NCI-H345 treated with DMSO at 0.1 percent for 48 hours (cell line): ENCODE measurements around the gene PRKCB.

ENCODE experiments used
- DNase-seq: peaks from one replicate; lab custom pipeline; 2025; ENCODE audit not compliant: unreplicated experiment; lab: John Stamatoyannopoulos, UW

The PRKCB gene

DNA sequence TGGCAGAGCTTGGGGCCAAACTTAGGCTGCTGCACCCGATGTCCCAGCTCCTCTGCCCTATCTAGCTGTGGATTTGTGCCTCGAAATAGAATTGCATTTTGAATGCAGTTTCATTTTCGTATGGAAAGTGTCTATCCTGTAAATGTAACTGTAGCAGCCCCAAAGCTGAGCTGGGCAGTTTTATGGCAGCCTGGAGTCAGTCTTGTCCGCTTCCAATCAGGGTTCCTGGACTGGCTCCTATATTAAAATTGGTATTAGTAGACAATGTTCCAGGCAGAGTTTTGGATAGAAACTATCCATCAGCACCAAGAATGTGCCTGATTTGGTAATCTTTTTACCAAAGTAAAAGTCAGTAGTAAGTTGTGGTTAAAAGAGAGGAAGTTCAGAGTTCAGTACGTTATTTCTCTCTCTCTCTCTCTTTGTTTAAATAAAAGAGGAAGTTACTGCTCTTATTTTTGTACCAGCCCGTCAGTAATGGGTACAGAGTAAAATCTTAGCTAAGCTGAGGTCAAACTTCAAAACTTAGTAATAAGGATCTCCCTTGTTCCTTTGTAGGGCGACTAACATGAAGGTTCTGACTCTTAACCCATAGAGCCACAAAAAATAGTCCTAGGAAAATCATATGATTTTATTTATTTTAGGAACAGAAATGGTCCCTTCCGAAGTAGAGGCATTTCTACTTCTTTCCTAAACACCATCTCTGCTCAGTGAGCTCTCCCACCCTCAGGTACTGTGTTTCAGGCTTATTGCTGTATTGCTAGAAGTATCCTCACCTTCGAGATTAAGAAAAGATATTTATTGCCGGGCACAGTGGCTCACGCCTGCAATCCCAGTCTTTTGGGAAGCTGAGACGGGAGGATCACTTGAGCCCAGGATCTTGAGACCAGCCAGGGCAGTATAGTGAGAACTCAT is 28.0 kb downstream of the PRKCB start:
- no peak for DNase-seq

DNA sequence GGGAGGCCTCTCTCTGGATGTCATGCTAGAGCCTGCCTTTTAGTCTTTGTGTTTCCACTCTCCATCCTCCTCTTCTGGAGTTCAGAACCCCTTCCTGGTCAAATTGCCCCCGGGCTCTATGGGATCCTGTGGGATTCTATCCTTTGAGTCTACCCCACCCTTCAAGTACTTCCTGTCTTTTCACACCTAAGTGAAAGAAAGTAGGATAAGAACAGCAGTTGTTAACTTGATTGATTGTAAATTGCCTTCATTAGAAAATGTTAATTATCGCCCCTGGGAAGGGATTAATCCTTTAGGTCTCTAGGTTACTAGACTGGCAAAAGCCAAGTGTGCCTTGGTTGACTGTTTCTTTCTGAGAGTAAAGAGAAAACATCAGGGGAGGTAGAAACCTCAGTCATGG is 30.1 kb downstream of the PRKCB start:
- no peak for DNase-seq

DNA sequence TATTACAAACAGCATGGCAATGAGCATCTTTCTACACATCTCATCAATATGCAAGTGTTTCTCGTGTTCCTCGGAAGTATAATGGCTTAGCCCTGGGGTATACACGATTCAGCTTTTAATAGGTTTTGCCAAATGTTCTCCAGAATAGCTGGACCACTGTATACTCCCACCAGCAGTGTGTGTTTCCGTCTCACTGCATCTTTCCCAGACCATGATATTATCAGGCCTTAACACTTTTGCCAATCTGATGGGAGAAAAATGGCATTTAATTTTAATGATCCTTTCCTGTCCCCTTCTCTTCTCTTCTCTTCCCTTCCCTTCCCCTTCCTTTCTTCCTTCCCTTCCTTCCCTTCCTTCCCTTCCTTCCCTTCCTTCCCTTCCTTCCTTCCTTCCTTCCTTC is 30.8 kb downstream of the PRKCB start:
- DNase-seq, result no peak

DNA sequence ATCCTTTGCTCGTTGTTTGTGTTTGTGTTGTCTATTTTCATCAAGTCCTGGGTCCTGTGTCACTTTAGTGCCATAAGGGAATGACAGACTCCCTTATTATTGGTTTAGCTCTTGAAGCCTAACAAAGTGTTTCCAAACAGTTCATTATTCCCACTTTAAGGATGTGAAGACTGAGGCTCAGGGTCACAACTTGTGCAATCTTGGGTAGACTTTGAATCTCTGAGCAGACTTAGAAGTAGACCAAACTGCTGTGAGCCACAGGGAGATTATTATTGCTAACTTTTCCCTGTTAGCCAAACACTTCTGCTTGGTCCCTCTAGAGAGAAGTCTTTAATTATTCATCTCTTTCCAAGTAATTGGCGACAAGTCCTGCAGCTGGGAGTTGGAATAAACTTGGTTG is 31.8 kb downstream of the PRKCB start:
- DNase-seq, result no peak

DNA sequence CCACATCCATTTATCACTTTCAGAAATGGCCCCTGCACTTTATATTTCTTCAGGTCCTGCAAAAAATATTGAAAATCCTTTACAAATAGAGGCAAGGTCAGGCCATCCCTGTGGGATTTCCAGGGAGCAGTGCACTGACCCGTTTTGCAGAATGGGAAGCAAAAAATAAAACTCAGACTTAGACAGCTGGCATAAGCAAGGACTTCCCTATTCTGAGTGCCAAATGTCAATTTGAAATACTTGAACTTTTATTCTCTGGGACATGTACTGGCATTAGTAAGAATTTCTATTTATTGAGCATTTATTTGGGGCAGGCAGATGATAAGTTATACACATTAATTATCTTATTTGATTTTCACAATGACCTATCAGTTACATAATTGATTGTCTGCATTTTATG is 32.4 kb downstream of the PRKCB start:
- DNase-seq, result no peak

DNA sequence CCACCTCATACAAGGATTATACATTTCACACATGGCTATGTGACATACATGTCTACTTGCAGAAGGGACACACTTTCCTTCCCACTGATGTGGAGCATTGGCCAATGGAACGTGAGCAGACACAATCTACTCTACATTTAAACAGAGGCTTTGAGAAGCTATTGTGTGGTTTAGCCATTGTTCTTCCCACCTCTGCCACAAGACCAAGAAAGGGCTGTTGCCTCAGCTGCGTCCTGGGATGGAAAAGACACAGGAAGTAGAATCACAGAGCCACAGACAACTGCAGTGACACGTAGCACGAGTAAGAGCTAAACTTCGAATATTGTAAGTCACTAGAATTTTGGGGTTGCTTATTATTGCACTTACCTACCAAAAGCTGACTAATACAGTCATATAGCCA is 33.3 kb downstream of the PRKCB start:
- DNase-seq, result no peak

DNA sequence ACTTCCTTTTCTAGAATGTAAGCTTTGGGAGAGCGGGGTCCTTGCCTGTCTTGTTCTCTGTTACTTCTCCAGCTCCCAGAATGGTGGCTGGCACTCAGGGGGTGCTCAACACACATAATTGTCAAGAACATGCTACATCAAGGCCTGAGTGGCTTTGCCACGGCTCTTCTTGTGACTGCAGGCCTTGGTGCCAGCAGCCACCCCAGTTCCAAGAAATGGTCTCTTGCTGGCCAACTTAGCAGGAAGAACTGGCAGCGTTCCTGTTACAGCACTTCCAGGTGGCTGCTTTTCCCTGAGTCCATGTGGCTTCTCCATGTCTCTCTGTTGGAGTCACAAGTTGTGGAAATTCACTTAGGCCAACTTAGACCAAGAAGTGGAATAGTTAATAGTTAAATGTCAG is 36.1 kb downstream of the PRKCB start:
- DNase-seq, result no peak

DNA sequence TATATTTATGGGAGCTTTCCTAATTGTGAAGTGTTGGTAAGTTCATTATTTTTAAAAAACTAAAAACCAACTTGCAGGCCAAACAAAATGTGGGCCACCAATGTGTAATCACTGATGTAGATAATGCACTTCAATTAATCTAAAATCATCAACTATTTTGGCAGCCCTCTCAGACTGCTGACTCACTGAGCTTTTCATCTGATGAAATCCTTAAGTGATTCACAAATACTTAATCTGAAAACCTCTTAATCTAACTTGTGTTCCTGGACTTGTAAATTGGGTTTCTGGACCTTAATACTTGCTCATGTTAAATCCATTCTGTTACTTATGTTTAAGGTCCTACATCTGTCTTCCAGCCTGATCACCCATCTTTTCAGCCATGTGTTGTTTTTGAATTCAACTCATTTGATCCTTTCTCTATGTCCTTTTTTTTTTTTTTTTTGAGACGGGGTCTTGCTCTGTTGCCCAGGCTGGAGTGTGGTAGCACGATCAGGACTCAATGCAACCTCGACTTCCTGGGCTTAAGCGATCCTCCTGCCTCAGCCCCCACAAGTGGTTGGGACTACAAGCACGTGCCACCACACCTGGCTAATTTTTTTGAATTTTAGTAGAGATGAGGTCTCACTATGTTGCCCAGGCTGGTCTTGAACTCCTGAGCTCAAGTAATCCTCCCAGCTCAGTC is 39.0 kb downstream of the PRKCB start:
- no peak for DNase-seq

DNA sequence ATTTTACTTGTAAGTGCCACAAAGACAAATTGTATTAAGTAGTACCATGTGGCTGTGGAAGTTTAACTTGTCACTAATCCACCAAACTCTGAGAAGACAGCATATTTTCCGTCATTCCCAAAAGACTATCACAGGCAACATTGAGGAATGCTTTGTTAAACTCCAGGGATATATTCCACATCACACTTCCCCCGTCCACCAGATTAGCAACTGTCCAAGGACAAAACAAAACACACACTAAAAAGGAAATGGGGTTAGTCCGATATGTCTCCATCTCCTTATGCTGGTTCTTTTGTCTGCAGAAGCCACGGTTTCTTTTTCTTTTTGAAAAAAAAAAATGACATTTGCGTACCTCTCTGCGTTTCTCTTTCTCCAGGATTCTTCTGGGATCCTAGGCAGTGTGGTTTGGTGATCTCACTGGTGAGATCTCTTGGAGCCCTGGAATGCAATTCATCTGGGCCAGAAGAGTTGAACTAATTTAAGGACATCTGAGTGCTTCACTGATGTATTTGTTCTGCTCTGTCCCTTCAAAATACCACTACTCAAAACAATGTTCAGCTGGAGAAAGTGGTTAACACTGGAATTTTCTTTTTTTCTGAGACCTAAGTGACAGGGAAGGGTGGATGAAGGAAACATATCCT is 40.6 kb downstream of the PRKCB start:
- DNase-seq, result no peak

DNA sequence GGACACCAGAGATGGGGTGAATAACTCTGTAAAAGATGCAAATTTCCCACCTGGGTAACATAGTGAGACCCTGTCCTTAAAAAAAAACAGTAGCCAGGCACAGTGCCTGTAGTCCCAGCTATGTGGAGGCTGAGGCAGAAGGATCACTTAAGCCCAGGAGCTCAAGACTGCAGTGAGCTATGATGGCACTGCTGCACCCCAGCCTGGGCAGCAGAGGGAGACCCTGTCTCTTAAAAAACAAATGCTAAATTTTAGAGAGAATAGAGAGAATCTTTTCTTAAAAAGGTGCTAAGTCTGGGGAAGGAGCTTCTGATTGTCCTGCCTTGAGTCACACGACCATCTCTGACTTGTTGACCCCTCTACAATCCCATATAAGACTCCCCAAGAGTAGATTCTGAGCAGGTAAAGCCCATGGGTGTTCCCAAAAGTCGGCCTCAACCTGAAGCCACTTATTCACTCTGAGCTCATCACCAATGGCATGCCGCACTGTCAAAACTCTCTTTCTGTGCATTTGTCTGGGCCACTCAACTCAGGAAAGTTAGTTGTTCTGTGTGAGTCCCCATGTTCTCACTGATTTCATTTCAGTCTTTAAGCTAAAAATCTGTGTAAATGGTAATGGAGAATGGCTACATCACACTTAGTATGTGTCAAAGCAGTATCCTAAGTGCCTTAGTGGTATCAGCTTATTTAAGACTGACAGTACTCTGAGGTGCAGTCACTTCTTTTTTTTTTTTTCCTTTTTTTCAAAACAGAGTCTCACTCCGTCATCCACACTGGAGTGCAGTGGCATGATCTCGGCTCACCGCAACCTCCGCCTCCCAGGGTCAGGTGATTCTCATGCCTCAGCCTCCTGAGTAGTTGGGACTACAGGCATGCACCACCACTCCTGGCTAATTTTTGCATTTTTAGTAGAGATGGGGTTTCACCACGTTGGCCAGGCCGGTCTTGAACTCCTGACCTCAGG is 41.6 kb downstream of the PRKCB start:
- no peak for DNase-seq

DNA sequence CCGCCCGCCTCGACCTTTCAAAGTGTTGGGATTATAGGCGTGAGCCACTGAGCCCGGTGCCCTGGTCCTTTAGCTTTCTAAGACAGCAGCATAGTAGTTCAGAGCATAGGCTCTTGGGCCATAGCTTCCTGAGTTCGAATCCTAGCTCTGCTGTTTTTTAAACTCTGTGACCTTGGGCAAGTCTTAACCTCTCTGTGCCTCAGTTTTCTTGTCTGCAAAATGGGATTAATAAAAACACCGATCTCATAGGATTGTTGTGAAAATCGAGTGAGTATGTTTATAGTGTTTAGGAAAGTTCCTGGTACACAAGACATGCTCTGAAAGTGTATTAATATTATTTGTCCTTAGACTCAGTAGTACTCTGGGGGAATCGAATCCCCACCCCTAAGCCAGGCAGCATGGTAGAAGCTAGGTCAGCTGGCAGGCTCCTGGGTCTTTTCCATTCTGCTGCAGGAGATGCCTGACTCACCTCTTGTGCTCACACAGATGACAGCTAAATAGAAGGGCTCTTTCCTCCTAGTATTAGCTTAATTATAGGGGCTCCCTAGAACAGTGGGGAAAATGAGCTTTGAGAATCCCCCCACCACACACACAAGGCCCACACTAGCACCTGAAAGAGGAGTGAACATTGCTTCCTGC is 44.1 kb downstream of the PRKCB start:
- no peak for DNase-seq

DNA sequence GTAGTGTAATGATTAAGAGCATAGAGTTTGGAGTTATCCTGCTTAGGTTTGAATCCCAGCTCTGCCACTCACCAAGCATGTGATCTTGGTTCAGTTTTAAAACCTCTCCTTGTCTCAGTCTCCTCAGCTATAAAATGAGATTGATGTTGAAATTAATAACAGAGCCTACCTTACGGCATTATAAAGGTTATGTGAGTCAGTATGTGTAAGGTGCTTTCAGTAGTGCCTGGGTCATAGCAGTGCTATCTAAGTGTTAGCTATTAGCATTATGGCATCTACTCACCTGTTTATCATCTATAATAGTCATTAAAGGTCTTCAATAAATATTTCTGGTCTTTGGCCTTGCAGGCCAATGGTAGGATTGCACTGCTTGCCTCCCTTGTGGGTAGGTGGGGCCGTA is 53.4 kb downstream of the PRKCB start:
- DNase-seq, result no peak

DNA sequence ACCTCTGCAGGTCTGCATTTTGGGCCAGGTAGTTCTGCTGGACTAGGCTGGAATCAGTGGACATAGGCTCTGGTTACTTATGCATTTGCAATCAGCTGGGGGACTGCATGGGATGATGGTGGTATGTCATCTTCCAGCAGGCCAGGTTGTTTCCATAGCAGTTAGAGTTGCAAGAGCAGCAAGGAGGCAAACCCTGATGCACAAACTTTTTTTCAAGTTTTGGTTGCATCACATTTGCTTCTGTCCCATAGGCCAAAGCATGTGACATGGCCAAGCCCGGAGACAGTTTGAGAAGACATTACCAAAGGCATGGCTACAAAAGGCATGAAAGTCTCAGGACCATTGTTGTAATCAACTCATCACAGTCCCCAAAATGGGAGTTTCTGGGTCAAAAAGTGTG is 58.2 kb downstream of the PRKCB start:
- DNase-seq, result no peak

DNA sequence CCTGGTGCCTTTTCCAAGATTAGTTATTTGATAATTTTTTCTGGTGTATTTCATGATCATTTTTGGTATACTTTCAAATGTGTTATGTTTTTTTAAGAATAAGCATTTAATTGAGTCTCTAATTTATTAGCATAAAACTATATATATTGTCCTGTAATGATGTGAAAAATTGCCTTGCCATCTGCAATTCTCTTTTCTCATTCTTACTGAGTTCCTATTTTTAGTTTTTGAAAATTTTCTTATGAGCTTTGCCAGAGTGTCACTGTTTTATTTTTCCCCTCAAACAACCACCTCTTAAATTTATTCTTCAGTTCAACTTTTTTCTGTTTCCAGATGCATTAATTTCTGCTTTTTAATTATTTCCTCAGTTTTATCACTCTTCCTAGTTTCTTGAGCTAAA is 59.3 kb downstream of the PRKCB start:
- no peak for DNase-seq

DNA sequence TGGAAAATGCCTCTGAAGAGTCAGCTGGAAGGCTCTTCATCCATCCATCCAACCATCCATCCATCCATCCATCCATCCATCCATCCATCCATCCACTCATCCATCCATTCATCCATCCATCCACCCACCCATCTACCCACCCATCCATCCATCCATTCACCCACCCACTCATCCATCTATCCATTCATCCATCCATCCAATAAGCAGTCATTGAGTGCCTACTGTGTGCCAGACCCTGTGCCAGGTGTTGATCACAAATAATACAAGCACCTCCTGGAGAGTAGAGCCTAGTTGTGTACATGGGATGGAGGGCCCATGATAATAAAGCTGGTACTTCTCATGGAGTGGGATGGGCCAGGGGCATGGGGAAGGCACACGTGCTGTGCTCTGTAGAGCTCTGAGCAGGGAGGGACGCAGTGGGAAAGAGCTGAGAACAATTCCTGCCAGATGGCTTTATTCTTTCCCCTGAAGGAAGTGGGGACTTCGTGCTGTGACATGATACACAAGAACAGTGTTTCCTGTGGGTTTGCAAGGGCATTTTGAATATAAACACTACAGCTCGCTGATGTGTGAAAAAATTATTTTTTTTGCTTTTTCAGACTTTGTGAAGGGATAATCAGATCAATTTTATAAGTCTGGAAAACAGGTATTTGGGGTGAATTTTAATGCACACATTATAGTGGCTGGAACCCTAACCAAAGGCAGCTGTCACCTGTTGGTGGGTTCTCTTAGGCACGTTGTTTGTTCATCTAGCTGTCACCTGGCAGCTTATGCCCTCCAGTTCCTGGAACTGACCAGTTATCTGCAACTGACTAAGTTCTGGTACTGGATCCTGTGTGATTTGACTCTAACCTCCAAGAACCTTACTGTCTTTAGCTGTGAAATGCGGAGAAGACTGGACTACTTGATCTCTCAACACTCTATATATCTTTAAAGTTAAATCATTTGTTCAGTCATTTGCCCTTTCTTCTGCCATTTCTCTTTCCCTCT is 61.3 kb downstream of the PRKCB start:
- DNase-seq, result peak; percentile 22

DNA sequence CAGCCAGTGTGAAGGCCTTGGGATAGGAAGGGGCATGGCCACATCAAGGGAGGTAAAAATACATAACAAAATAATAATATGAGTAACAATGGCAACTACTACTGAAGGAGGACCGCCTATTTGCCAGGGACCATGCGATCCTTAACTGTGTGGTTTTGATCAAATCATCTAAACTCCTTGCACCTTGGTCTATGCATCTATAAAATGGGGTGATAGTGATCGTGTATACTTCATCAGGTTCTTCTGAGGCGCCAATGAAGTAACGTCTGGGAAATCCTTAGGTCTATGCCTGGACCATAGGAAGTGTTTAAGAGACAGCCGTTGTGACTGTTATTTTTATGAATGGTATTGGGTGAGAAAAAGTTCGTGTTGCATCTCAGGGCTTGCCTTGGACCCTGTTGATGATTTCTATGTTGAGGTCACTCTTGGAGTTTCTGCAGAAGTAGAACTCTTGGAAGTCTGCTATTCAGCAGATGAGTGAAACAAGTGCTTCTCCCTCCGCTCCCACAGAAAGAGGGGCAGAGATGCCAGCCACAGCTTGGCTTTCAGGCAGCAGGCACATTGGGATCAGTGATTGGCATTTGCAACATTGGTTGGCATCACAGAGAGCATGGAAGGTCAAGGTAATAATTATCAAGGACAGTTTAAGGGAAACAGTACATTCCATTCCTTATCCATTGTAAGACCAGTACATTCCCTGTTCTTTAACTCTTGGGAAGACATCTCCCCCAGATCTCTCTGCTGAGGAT is 63.1 kb downstream of the PRKCB start:
- DNase-seq, result no peak

DNA sequence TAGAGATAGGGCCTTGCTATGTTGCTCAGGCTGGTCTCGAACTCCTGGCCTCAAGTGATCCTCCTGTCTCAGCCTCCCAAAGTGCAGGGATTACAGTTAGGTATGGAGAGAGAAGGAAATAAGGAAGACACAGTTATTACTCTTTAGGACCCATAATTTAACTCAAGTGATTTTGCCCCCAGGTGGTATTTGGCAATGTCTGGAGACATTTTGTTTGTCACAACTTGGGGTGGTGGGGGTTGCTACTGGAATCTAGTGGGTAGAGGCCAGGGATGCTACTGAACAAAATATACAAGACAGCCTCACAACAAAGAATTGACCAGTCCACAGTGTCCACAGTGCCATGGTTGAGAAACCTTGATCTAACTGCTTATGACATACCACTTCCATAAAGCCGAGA is 64.1 kb downstream of the PRKCB start:
- no peak for DNase-seq

DNA sequence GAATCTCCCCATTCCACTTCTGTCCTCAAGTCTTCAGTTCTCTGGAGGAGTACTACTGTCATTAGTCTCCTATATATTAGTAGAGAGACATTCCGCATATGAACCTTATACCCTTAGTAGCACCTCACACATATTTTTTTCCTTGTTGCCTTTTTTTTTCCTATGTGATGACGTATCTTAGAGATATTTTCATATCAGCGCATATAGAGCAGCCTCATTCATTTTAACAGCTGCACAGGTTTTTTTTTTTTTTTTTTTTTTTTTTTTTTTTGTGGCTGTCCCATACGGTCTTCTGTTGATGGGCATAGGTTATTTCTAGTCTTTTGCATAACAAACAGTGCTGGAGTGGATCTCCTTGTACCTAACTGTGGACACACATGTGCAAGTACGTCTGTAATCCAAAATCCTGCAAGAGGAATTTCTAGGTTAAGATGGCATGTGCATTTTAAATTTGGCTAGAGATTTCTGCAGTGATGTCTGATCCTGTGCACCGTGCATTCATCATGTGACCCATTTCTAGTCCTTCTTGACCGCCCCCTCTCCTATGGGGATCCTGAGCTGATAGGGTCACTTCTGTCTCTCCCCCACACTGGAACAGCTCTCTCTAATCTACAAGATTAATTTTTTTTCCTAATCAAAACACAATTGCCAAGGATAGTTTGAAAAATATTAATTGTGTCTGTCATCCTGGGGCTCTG is 64.8 kb downstream of the PRKCB start:
- DNase-seq, result no peak
